ENCODE measurements around the gene SNX9.

- TF ChIP-seq CTCF (IDR thresholded peaks at IDR 0.05) (no peak), POLR2A (IDR thresholded peaks at IDR 0.05) (no peak)
Measured at GRCh38 chr6:157953580-157954091, 130.6 kb downstream of the SNX9 start.
